GM12875 (cell line): ENCODE data around the gene SIPA1L3.

Experiments used
- H3K4me3 ChIP-seq: one replicate; pipeline ENCODE4 v1.5.1; 2011; ENCODE audit warnings: low read depth, low read length, control low read depth
- TF ChIP-seq, protein P1 (sequence below): IDR thresholded peaks from 2 replicates; pipeline ENCODE4 v1.5.1; 2011; ENCODE audit warnings: low read depth, mild to moderate bottlenecking, control low read depth, inconsistent platforms, low read length, moderate library complexity, borderline replicate concordance; ENCODE audit not compliant: insufficient read depth

SIPA1L3 gene

DNA sequence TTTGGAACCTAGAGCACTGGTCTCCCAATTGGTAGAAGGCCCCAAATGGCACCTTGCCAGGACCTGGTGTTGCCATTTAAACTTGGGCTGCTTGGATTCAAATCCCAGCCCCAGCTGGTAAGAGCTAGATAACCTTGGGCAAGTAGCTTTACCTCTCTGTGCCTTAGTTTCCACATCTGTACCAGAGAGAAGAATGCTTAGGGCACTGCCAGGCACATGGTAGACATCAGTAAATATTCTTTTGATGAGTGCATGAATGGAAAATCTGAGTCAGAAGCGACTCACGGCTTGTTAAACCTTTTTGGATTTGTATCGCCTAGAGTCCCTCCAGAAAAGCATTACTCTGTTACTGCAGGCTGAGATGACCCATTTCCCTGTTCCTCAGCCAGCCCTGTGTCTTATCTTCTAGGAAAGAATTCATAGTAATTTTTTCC, 90.9 kb downstream of the SIPA1L3 start:
- H3K4me3 ChIP-seq: no peak overlapping the region
- TF ChIP-seq, protein P1, sequence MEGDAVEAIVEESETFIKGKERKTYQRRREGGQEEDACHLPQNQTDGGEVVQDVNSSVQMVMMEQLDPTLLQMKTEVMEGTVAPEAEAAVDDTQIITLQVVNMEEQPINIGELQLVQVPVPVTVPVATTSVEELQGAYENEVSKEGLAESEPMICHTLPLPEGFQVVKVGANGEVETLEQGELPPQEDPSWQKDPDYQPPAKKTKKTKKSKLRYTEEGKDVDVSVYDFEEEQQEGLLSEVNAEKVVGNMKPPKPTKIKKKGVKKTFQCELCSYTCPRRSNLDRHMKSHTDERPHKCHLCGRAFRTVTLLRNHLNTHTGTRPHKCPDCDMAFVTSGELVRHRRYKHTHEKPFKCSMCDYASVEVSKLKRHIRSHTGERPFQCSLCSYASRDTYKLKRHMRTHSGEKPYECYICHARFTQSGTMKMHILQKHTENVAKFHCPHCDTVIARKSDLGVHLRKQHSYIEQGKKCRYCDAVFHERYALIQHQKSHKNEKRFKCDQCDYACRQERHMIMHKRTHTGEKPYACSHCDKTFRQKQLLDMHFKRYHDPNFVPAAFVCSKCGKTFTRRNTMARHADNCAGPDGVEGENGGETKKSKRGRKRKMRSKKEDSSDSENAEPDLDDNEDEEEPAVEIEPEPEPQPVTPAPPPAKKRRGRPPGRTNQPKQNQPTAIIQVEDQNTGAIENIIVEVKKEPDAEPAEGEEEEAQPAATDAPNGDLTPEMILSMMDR: no peak

DNA sequence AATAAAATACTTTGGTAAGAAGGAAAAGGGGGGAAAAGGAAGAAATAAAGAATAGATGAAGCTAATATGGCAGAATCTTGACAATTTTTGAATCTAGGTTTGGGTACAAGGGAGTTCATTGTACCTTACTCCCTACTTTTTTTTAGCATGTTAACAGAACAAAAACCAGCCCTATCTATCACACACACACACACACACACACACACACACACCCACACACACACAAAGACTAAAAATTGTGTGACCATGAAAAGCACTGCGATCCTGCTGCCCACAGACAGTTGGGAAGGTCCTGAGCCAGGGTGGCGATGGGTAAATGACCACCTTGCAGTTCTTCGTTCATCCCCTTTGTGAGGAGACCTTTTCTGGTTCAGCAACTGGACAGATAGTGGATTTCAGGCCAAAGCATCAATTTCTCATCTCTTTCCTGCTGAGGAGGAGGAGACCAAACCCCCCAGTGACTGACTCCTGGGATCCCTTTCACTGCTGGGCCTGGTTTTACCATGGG, 91.8 kb downstream of the SIPA1L3 start:
- TF ChIP-seq, protein P1: no peak
- H3K4me3 ChIP-seq: no peak overlapping the region

DNA sequence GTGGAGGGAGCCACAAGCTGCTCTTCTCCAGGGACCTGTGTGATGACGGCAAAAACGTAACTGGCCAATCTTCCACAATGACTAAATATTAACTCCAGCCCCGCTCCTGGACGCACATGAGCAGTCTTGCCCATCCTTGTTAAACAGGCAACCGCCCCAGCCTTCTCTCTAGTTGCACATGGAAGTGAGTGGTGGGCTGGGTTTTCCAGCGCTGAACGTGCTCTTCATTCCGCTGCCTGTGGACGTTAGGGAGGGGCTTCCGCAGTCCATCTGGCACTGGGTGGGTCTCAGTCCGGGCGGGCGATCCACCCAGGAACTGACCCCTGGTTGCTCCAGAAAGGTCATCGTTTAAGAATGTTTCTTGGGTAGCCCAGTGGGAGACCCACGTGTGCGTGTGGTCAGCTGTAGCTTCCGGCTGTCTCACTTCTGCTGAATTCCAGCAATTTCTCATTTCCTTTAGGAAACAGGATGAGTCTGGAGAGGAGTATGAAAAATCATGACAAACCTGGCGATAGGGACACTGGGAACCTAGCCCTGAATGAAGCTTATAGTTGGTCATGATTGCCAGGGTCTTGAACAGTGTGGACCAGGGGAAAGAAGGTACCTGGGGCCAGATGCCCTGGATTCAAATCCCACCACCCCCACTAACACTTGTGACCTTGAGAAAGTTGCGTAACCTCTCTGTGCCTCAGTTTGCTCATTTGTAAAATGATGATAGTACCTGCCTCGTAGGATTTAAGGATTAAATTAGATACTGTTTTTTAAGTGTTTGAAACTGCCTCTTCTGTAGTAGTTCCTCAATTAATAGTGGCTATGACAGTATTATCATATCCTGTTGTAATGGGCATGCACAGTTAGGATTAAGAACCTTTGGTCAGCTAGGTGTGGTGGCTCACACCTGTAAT, 92.6 kb downstream of the SIPA1L3 start:
- TF ChIP-seq, protein P1: no peak
- no peak overlapping the region for H3K4me3 ChIP-seq

DNA sequence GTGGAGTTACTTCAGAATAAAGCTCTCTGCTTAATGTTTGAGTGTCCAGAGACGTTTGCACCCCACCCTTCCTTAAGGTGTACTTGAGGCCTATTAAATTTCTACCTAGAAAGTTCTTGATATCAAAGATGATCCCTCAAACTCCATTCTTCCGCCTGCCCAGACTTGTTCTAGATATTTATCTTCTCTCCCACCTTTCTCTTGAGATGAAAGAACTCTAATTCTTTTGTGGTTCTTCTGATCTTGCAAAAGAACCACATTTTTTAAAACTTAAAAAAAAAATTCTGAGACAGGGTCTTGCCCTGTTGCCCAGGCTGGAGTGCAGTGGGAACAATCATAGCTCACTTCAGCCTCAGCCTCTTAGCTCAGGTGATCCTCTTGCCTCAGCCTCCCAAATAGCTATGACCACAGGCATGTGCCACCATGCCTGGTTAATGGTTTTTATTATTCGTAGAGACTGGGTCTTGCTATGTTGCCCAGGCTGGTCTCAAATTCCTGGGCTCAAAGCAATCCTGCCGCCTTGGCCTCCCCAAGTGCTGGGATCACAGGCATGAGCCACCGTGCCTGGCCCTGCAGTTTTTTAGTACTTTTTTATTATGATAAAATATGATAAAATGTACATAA, 94.3 kb downstream of the SIPA1L3 start:
- TF ChIP-seq, protein P1: no peak
- H3K4me3 ChIP-seq: no peak overlapping the region

DNA sequence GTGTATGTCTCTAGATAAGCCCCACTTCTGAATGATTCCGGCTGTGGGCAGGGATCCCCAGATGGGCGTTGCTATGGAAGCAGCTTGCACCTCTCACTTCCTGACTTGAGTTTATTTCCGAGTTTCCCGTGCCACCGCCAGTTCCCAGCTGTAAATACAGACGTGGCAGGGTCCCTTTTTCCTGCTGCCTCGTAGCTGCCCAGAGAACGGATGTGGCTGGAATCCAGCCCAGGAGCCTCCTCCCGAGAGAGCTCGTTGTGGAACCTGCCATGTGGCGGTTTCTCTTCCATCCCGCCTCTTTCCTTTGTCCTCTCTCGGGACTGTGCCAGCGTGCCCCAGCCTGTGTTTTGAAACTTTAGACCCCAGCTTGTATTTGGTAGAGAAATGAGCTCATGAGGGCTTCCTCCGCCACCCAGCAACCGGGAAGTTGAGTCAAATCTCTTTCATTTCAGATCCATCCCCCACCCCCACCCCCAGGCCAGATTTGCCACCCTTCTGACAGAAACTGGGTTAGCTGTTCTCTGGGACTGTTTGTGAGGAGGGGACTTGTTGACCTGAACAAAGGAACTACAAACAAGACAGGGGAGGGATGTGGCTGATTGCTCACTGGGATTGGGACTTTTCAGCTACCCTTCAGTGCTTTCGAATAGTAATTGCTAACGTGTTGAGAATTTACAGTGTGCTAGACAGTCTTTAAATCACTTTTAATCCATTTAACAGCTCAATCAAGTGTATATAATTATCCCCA, 96.6 kb downstream of the SIPA1L3 start:
- TF ChIP-seq, protein P1: no peak
- peak overlapping the region; percentile 48 for H3K4me3 ChIP-seq

DNA sequence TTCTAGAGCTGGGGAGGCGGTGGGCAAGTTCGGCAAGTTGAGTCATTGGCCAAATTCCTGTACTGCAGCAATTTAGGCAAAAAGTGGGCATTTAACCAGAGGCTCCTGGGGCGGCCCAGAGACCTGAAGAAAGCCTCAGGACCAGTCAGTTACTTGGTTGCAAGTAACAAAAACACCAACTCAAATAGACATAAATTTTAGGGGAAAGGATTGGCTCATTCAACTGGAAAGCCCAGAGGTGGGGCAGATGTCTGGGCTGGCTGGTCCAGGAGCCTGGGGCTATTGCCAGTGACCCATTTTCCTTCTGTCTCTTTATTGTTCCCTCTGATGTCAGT, 97.1 kb downstream of the SIPA1L3 start:
- TF ChIP-seq, protein P1: no peak
- peak overlapping the region; percentile 48 for H3K4me3 ChIP-seq
